ENCODE measurements around the gene SYT6.

GRCh38 chr1:114075105-114075504 lies 78.6 kb downstream of the SYT6 start:
- TF ChIP-seq POLR2AphosphoS5 (IDR thresholded peaks at IDR 0.05; ENCODE audit: low read depth, low read length) (no peak), NR2F1 (CRISPR knock-in tag; IDR thresholded peaks at IDR 0.05) (no peak), JUN (CRISPR knock-in tag; IDR thresholded peaks at IDR 0.05) (no peak), NFYB (CRISPR knock-in tag; IDR thresholded peaks at IDR 0.05) (no peak), ZNF24 (IDR thresholded peaks at IDR 0.05) (no peak), CREB1 (IDR thresholded peaks at IDR 0.05) (no peak), CREB1 (CRISPR knock-in tag; IDR thresholded peaks at IDR 0.05) (no peak), CTCF (CRISPR knock-in tag; IDR thresholded peaks at IDR 0.05) (no peak)
- TF ChIP-seq, protein P1, sequence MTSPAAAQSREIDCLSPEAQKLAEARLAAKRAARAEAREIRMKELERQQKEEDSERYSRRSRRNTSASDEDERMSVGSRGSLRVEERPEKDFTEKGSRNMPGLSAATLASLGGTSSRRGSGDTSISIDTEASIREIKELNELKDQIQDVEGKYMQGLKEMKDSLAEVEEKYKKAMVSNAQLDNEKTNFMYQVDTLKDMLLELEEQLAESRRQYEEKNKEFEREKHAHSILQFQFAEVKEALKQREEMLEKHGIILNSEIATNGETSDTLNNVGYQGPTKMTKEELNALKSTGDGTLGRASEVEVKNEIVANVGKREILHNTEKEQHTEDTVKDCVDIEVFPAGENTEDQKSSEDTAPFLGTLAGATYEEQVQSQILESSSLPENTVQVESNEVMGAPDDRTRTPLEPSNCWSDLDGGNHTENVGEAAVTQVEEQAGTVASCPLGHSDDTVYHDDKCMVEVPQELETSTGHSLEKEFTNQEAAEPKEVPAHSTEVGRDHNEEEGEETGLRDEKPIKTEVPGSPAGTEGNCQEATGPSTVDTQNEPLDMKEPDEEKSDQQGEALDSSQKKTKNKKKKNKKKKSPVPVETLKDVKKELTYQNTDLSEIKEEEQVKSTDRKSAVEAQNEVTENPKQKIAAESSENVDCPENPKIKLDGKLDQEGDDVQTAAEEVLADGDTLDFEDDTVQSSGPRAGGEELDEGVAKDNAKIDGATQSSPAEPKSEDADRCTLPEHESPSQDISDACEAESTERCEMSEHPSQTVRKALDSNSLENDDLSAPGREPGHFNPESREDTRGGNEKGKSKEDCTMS (CRISPR knock-in tag; conservative IDR thresholded peaks at IDR 0.05), result no peak

Data from HepG2 (cell line).